Endothelial cell of umbilical vein (primary cell): Measurements from ENCODE around the gene NENF. TPM values are rescaled to one million over a fixed set of nuclear protein-coding genes. Genes with fewer than 3 reads are reported as not detected.
"Not testable (repeated sequence)": the region's sequence is repeated elsewhere in the genome, so short reads cannot be mapped to it uniquely, and the experiment has no call there.

Experiments
- BruUV-seq: library from RNA; stranded (reverse); fragments of 400-500 nt; replicated peaks from 2 replicates; lab custom pipeline; 2021; lab: Mats Ljungman, UMichigan
- CTCF ChIA-PET: fragments of 300-600, 350-600 bp; sonication (Branson Sonifier 250); formaldehyde crosslinking; loops from one replicate; lab custom pipeline; 2021; ENCODE audit warnings: antibody characterized with exemption, inconsistent platforms; lab: Charles Lee
- POLR2A ChIA-PET: fragments of 300-600, 350-600 bp; sonication (Branson Sonifier 250); formaldehyde crosslinking; loops from one replicate; lab custom pipeline; 2021; ENCODE audit warnings: antibody characterized with exemption, inconsistent platforms; lab: Charles Lee
- DNase-seq: peaks from one replicate; pipeline ENCODE4 v3.0.0-alpha.2; 2011; ENCODE audit warnings: low read depth, low spot score
- FAIRE-seq: peaks from 2 replicates; lab custom pipeline; 2011; peaks lifted over from hg19 to GRCh38; lab: Jason Lieb, UNC
- H2AFZ ChIP-seq: 2 replicates; pipeline ENCODE4 v1.6.0; 2012; ENCODE audit warnings: low read depth, low read length, control low read depth, inconsistent platforms
- H3K27ac ChIP-seq: 2 replicates; pipeline ENCODE4 v1.5.1; 2011; ENCODE audit warnings: low read depth, mild to moderate bottlenecking, control low read depth, low read length, moderate library complexity; ENCODE audit not compliant: insufficient read depth
- H3K27me3 ChIP-seq, 2 experiments: 2 replicates each; pipeline versions ENCODE4 v1.6.0 to v1.6.1; 2011; ENCODE audit warnings: low read length in 2 of 2, mixed read lengths in 1 of 2; ENCODE audit not compliant: control insufficient read depth in 2 of 2, insufficient read depth in 2 of 2
- H3K36me3 ChIP-seq, 2 experiments: 2 replicates in 1 of 2; 3 replicates in 1 of 2; pipeline ENCODE4 v1.5.1; 2011; ENCODE audit warnings: low read length in 2 of 2, mild to moderate bottlenecking in 1 of 2, moderate library complexity in 1 of 2; ENCODE audit not compliant: control insufficient read depth in 2 of 2, insufficient read depth in 2 of 2; ENCODE audit errors: extremely low read depth in 1 of 2
- H3K4me1 ChIP-seq: 3 replicates; pipeline ENCODE4 v1.5.1; 2011; ENCODE audit warnings: mild to moderate bottlenecking, low read length; ENCODE audit not compliant: control insufficient read depth, insufficient read depth; ENCODE audit errors: extremely low read depth
- H3K4me2 ChIP-seq: 2 replicates; pipeline ENCODE4 v1.6.1; 2011; ENCODE audit warnings: low read length, control low read depth, mixed read lengths; ENCODE audit not compliant: insufficient read depth
- H3K4me3 ChIP-seq, 3 experiments: fragments of 200-600 bp in 1 of 3; sonication (generic), shearing (Covaris generic) in 1 of 3; replicated peaks in 1 of 3; 2 replicates each; pipeline ENCODE4 v1.5.1; 2011 to 2016; ENCODE audit warnings: control low read depth in 3 of 3, low read length in 3 of 3, mild to moderate bottlenecking in 2 of 3, inconsistent platforms in 1 of 3, low read depth in 1 of 3, moderate library complexity in 1 of 3; ENCODE audit not compliant: insufficient read depth in 1 of 3
- H3K79me2 ChIP-seq: 2 replicates; pipeline ENCODE4 v1.6.0; 2012; ENCODE audit warnings: low read length, inconsistent platforms; ENCODE audit not compliant: control insufficient read depth, insufficient read depth
- H3K9ac ChIP-seq: replicated peaks from 2 replicates; pipeline ENCODE3; 2011; ENCODE audit warnings: low read length, control low read depth; ENCODE audit not compliant: insufficient read depth; ENCODE audit errors: extremely low read depth
- H3K9me1 ChIP-seq: replicated peaks from 3 replicates; pipeline ENCODE4 v1.6.0; 2011; ENCODE audit warnings: mild to moderate bottlenecking, low read length; ENCODE audit not compliant: control insufficient read depth, insufficient read depth; ENCODE audit errors: extremely low read depth
- H3K9me3 ChIP-seq: replicated peaks from 2 replicates; pipeline ENCODE4 v1.5.1; 2012; ENCODE audit warnings: low read length, inconsistent platforms; ENCODE audit not compliant: control insufficient read depth, insufficient read depth
- H4K20me1 ChIP-seq: replicated peaks from 2 replicates; pipeline ENCODE3; 2011; ENCODE audit warnings: mild to moderate bottlenecking, low read length; ENCODE audit not compliant: control insufficient read depth, insufficient read depth; ENCODE audit errors: extremely low read depth
- EZH2 ChIP-seq: IDR thresholded peaks from 2 replicates; pipeline ENCODE4 v1.6.1; 2012; ENCODE audit warnings: borderline replicate concordance, low read depth, mild to moderate bottlenecking, moderate library complexity, low read length, inconsistent platforms; ENCODE audit not compliant: severe bottlenecking
- FOS ChIP-seq: IDR thresholded peaks from 2 replicates; pipeline ENCODE4 v1.6.1; 2011; ENCODE audit warnings: mild to moderate bottlenecking, low read length, moderate library complexity, borderline replicate concordance; ENCODE audit not compliant: insufficient read depth
- GATA2 ChIP-seq: IDR thresholded peaks from 2 replicates; pipeline ENCODE4 v1.7.0; 2011; ENCODE audit warnings: low read depth, mild to moderate bottlenecking, moderate library complexity, mixed read lengths, low read length; ENCODE audit not compliant: insufficient read length, insufficient read depth
- JUN ChIP-seq: IDR thresholded peaks from 2 replicates; pipeline ENCODE4 v1.6.1; 2011; ENCODE audit warnings: borderline replicate concordance, low read depth; ENCODE audit not compliant: insufficient read length, insufficient read depth
- MAX ChIP-seq: IDR thresholded peaks from 2 replicates; pipeline ENCODE4 v1.6.1; 2011; ENCODE audit not compliant: insufficient read depth, insufficient read length
- MYC ChIP-seq: IDR thresholded peaks from one replicate; pipeline ENCODE4 v1.6.1; 2011; ENCODE audit warnings: mild to moderate bottlenecking, low read depth, low read length
- POLR2A ChIP-seq: IDR thresholded peaks from 2 replicates; pipeline ENCODE4 v1.6.1; 2012; ENCODE audit warnings: low read depth, mild to moderate bottlenecking, control low read depth, low read length
- POLR2AphosphoS5 ChIP-seq: IDR thresholded peaks from 2 replicates; pipeline ENCODE4 v1.6.1; 2012; ENCODE audit warnings: low read depth, mild to moderate bottlenecking, control low read depth, low read length, moderate library complexity; ENCODE audit not compliant: insufficient read depth
- dilution Hi-C: fragments of 300-500 bp; cut with MboI; formaldehyde crosslinking; loops from one replicate; pipeline ENCODE4 v1.15.0; 2019; ENCODE audit warnings: low sequenced_read_pairs; ENCODE audit not compliant: extremely low pct_ligation_motif_present
- intact Hi-C: fragments of 100-400 bp; cut with micrococcal nuclease; formaldehyde crosslinking; loops from one replicate; pipeline ENCODE4 v1.10.0; 2022
- polyA plus RNA-seq, 4 experiments: library from polyadenylated mRNA; depleted of rRNA in 3 of 4; stranded (reverse) in 3 of 4; unstranded in 1 of 4; fragments of >200 nt; gene quantifications; 2 replicates each; pipeline versions ENCODE4 v1.2.1 to v1.2.3, GENCODE V29; 2011 to 2012; ENCODE audit warnings: missing spikeins in 1 of 4
- total RNA-seq: library from RNA; stranded (reverse); gene quantifications from 2 replicates; pipeline ENCODE4 v1.2.3, GENCODE V29; 2021
- TF ChIP-seq, protein P1 (sequence below), 2 donors: IDR thresholded peaks; 1 replicate in 1 of 2; 2 replicates in 1 of 2; pipeline ENCODE4 v1.5.1; 2011; ENCODE audit warnings: low read length in 2 of 2, mild to moderate bottlenecking in 2 of 2, moderate library complexity in 2 of 2, control low read depth in 1 of 2, inconsistent platforms in 1 of 2, low read depth in 1 of 2; ENCODE audit not compliant: insufficient read depth in 1 of 2; ENCODE audit errors: extremely low read depth in 1 of 2

Gene NENF
- total and polyA plus RNA-seq, 2 donors (not counting 3 experiments of a cell fraction or from before 2014, with no cell fraction given): 19.8 to 23.0 TPM

DNA sequence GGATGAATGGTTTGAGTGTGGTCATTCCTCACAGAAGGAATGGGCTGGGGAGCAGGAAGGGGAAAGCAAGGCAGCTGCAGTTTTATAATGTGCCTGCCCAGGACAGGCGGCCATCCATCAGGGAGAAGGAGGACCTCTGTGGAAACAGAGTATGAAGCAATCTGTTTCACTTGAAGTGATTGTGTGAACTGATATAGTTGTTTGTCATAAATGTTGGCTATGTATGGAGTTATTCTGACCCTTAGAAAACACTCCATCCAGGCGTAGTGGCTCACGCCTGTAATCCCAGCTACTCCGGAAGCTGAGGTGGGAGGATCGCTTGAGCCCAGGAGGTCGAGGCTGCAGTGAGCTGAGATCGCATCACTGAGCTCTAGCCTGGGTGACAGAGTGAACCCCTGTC is 46.5 kb downstream of the NENF start:
- Histone ChIP-seq H3K9me3 (no peaks in the 10 kb centered on the region), H3K4me1 (peaks cover 13% of the 10 kb centered on the region), H3K36me3 (no peaks in the 10 kb centered on the region), H3K27me3 (peaks cover 0 to 4% of the 10 kb centered on the region in 2 experiments), H3K27ac (no peak overlapping the region), H4K20me1 (no peaks in the 10 kb centered on the region), H2AFZ (no peak overlapping the region), H3K4me3 (no peak overlapping the region), H3K79me2 (no peaks in the 10 kb centered on the region), H3K9ac (no peak overlapping the region), H3K9me1 (no peaks in the 10 kb centered on the region), H3K4me2 (no peak overlapping the region)
- no TSS peak for BruUV-seq
- TF ChIP-seq MYC (no peak), MAX (no peak), EZH2 (no peak), FOS (no peak), JUN (no peak), GATA2 (no peak), POLR2AphosphoS5 (no peak), POLR2A (no peak)
- TF ChIP-seq, protein P1, sequence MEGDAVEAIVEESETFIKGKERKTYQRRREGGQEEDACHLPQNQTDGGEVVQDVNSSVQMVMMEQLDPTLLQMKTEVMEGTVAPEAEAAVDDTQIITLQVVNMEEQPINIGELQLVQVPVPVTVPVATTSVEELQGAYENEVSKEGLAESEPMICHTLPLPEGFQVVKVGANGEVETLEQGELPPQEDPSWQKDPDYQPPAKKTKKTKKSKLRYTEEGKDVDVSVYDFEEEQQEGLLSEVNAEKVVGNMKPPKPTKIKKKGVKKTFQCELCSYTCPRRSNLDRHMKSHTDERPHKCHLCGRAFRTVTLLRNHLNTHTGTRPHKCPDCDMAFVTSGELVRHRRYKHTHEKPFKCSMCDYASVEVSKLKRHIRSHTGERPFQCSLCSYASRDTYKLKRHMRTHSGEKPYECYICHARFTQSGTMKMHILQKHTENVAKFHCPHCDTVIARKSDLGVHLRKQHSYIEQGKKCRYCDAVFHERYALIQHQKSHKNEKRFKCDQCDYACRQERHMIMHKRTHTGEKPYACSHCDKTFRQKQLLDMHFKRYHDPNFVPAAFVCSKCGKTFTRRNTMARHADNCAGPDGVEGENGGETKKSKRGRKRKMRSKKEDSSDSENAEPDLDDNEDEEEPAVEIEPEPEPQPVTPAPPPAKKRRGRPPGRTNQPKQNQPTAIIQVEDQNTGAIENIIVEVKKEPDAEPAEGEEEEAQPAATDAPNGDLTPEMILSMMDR (IDR thresholded peaks at IDR 0.05; ENCODE audit: extremely low read depth in 1 of 2, insufficient read depth in 1 of 2, low read depth in 1 of 2, low read length in 2 of 2): no peak
- dilution Hi-C loops (no loop called here), intact Hi-C loops (no loop called here)
- no peak for FAIRE-seq
- ChIA-PET POLR2A (interaction anchor here (4.8 kb wide), 1 partner anchor 129 kb away, joined by 42 read pairs; the partner anchor contains the start of gene ATF3), CTCF (interaction anchor here (0.8 to 4.8 kb wide), 12 partner anchors 19 to 798 kb away, joined by 3 to 71 read pairs (median 21); partner anchors contain the start of gene ATF3)
- peak; percentile 32 for DNase-seq

- H3K27me3 ChIP-seq, BruUV-seq, FAIRE-seq, H3K9me1 ChIP-seq, H3K9ac ChIP-seq, H3K27ac ChIP-seq, H4K20me1 ChIP-seq, H3K4me2 ChIP-seq, DNase-seq, dilution Hi-C loops, H3K4me3 ChIP-seq, H3K36me3 ChIP-seq, H3K79me2 ChIP-seq, H3K9me3 ChIP-seq, intact Hi-C loops, H2AFZ ChIP-seq: not testable (repeated sequence)
- ChIA-PET POLR2A (interaction anchor here (0.7 to 4.8 kb wide), 4 partner anchors 28 to 154 kb away, joined by 4 to 42 read pairs (median 8); partner anchors contain the start of gene ATF3), CTCF (interaction anchor here (0.6 to 4.8 kb wide), 9 partner anchors 10 to 515 kb away, joined by 3 to 31 read pairs (median 3); no protein-coding TSS in a partner anchor)
- peaks cover 13% of the 10 kb centered on the region for H3K4me1 ChIP-seq
Measured at GRCh38 chr1:212480711-212481437, 48.2 kb downstream of the NENF start.
